ENCODE data around the gene AP4B1. TPM values are rescaled to one million over a fixed set of nuclear protein-coding genes. Genes with fewer than 3 reads are reported as not detected.
A peak's percentile ranks its signal among the peaks of the same experiment; 100 is the strongest.
"Not testable (repeated sequence)": the region's sequence is repeated elsewhere in the genome, so short reads cannot be mapped to it uniquely, and the experiment has no call there.

The AP4B1 gene
- total RNA-seq (ENCODE audit: unreplicated experiment) = 31.1 TPM
- long read RNA-seq, transcript AP4B1-201 (11 exons, 2,742 nt) = major isoform, 5 of 11 reads
- long read RNA-seq, partial matches to known transcripts = 0 of 11 reads
- long read RNA-seq, other reads (novel, unspliced or antisense) = 4 of 11 reads

DNA sequence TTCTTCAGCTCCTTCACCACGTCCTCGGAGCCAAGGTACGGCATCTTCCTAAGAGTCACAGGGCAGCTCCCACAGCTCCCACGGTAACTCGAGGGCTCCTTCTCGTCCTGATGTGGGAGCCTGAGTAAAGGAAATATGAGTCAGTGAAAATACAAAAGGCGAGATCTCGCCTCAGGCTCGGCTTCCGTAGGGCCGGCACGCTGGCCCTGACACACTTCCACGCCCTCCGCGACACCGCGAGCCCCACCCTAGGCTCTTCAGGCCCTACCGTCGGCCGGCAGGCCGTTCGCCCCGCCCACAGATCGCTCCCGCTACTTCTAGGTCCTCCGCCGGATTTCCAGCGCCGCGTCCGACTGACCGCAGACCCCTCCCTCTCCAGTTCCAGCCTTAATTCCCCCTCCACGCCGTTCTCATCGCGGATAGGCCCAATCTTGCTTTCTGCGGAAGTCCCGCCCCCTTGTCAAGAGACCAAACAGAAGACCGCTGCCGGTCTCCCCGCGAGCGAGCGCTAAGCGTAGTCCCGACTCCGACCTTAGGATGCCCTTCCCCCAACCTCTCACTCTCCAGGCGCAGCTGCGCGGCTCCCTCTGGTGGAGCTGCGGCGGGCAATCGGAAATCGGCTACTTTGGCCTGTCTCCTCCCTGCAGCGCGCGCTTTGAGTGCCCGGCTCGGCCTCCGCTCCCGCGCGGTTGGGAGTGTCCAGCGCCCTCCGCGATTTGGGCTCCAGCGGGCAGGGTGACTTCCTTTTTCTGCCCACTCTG, at the start of gene AP4B1, which contains the start of gene DCLRE1B:
Gene AP4B1, minus strand, starts transcription at position 126 of the 761 bp plus-strand sequence. Its CDS starts 82 bp downstream, at position 44.
Gene DCLRE1B, plus strand, starts transcription at position 653 of the 761 bp plus-strand sequence. CDS start 261 bp downstream, outside the sequence.
- peaks cover 4% of the 10 kb centered on the region for H3K27me3 Mint-ChIP-seq (ENCODE audit: unreplicated experiment)
- peak within 1 kb of the TSS; percentile 91 for H3K4me3 Mint-ChIP-seq (ENCODE audit: unreplicated experiment)
- H3K27ac Mint-ChIP-seq (ENCODE audit: unreplicated experiment) = peak within 1 kb of the TSS; percentile 69
- H3K36me3 Mint-ChIP-seq (ENCODE audit: unreplicated experiment) = no peaks in the 10 kb centered on the region
- peaks cover 11% of the 10 kb centered on the region for H3K4me1 Mint-ChIP-seq (ENCODE audit: low read depth, unreplicated experiment)
- peaks cover 12% of the 10 kb centered on the region for H3K9me3 Mint-ChIP-seq (ENCODE audit: unreplicated experiment)
- peak; percentile 97 for DNase-seq
- TF ChIP-seq, protein P1, sequence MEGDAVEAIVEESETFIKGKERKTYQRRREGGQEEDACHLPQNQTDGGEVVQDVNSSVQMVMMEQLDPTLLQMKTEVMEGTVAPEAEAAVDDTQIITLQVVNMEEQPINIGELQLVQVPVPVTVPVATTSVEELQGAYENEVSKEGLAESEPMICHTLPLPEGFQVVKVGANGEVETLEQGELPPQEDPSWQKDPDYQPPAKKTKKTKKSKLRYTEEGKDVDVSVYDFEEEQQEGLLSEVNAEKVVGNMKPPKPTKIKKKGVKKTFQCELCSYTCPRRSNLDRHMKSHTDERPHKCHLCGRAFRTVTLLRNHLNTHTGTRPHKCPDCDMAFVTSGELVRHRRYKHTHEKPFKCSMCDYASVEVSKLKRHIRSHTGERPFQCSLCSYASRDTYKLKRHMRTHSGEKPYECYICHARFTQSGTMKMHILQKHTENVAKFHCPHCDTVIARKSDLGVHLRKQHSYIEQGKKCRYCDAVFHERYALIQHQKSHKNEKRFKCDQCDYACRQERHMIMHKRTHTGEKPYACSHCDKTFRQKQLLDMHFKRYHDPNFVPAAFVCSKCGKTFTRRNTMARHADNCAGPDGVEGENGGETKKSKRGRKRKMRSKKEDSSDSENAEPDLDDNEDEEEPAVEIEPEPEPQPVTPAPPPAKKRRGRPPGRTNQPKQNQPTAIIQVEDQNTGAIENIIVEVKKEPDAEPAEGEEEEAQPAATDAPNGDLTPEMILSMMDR (IDR thresholded peaks at IDR 0.05; ENCODE audit: partially characterized antibody, unreplicated experiment) = peak; percentile 24

DNA sequence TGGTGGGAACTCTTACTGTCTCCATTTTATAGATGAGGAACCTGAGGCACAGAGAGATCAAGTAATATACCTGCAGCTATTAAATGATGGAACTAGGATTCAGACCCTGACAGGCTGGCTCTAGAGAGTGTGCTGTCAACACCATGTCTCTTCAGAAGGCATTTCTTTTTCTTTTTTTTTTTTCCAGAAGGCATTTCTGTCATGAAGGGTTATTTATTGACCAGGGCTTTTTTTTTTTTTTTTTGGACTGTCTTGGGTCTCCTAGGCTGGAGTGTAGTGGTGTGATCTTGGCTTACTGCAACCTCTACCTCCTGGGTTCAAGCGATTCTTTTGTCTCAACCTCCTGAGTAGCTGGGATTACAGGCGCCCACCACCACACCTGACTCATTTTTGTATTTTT, 47.1 kb upstream of the AP4B1 start:
- no peak for DNase-seq
- TF ChIP-seq, protein P1 (IDR thresholded peaks at IDR 0.05; ENCODE audit: partially characterized antibody, unreplicated experiment) = no peak
- Mint-ChIP-seq H3K27me3 (ENCODE audit: unreplicated experiment) (no peaks in the 10 kb centered on the region), H3K4me1 (ENCODE audit: low read depth, unreplicated experiment) (no peaks in the 10 kb centered on the region), H3K9me3 (ENCODE audit: unreplicated experiment) (no peaks in the 10 kb centered on the region), H3K4me3 (ENCODE audit: unreplicated experiment) (no peak overlapping the region), H3K36me3 (ENCODE audit: unreplicated experiment) (no peaks in the 10 kb centered on the region), H3K27ac (ENCODE audit: unreplicated experiment) (no peak overlapping the region)

DNA sequence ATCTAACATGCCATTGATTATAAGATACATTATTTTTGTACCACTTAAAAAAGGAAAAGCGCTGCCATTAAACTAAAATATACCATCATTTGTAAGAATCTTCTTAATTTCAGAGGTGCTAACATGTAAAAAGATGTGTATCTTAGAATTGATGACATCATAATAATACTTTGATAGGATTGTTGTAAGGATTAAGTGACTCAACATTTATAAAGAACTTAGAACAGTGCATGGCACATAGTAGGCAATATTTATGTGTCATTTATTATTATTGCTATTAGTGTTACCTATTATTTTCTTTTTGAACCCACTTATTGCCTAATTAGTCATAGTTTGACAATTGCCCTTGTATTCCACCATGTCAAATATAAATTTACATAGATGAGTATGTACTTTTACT, 46.3 kb upstream of the AP4B1 start:
- Mint-ChIP-seq H3K27me3 (ENCODE audit: unreplicated experiment) (no peaks in the 10 kb centered on the region), H3K4me3 (ENCODE audit: unreplicated experiment) (no peak overlapping the region)

DNA sequence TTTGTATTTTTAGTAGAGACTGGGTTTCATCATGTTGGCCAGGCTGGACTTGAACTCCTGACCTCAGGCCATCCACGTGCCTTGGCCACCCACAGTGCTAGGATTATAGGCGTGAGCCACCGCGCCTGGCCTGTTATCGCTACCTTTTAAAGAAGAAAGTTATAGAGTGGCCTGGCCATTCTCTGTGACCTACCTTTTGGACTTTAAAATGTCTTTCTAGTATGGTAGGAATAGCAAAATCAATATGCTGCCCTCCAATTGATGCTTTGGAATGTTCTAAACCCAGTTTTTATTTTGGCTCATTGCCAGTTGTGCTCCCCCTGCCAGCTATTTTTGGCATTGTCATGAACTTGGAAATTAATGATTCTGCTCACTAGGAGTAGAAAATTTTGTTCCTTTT, 44.4 kb upstream of the AP4B1 start:
- Mint-ChIP-seq H3K36me3 (ENCODE audit: unreplicated experiment) (peaks cover 8% of the 10 kb centered on the region), H3K27me3 (ENCODE audit: unreplicated experiment) (no peaks in the 10 kb centered on the region), H3K4me3 (ENCODE audit: unreplicated experiment) (no peak overlapping the region), H3K4me1 (ENCODE audit: low read depth, unreplicated experiment) (no peaks in the 10 kb centered on the region), H3K9me3 (ENCODE audit: unreplicated experiment) (peaks cover 1% of the 10 kb centered on the region), H3K27ac (ENCODE audit: unreplicated experiment) (no peak overlapping the region)
- DNase-seq = no peak
- TF ChIP-seq, protein P1 (IDR thresholded peaks at IDR 0.05; ENCODE audit: partially characterized antibody, unreplicated experiment) = no peak

More for the DNA sequence above, 46.3 kb upstream of the AP4B1 start:
- Mint-ChIP-seq H3K36me3 (ENCODE audit: unreplicated experiment) (no peaks in the 10 kb centered on the region), H3K4me1 (ENCODE audit: low read depth, unreplicated experiment) (no peaks in the 10 kb centered on the region), H3K27ac (ENCODE audit: unreplicated experiment) (no peak overlapping the region), H3K9me3 (ENCODE audit: unreplicated experiment) (no peaks in the 10 kb centered on the region)
- TF ChIP-seq, protein P1 (IDR thresholded peaks at IDR 0.05; ENCODE audit: partially characterized antibody, unreplicated experiment) = no peak
- no peak for DNase-seq

DNA sequence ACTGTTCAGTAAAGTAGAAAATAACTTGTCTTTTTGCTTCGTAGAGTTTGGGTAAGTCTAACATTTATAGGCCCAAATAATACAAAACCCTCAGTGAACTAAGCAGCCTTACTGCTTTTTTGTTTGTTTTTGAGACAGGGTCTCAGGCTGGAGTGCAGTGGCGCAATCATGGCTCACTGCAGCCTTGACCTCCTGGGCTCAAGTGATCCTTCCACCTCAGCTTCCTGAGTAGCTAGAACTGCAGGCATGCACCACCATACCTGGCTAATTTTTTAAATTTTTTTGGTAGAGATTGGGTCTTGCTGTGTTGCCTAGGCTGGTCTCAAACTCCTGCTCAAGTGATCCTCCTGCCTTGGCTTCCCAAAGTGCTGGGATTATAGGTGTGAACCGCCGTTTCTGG, 43.6 kb upstream of the AP4B1 start:
- not testable (repeated sequence) for H3K36me3 Mint-ChIP-seq (ENCODE audit: unreplicated experiment); H3K27me3 Mint-ChIP-seq (ENCODE audit: unreplicated experiment); H3K4me3 Mint-ChIP-seq (ENCODE audit: unreplicated experiment); H3K27ac Mint-ChIP-seq (ENCODE audit: unreplicated experiment); H3K9me3 Mint-ChIP-seq (ENCODE audit: unreplicated experiment); DNase-seq; H3K4me1 Mint-ChIP-seq (ENCODE audit: low read depth, unreplicated experiment)
